IgD-negative memory B cell (primary cell): ENCODE data around the gene ADCY1. TPM values are rescaled to one million over a fixed set of nuclear protein-coding genes. Genes with fewer than 3 reads are reported as not detected.
"Not testable (repeated sequence)": the region's sequence is repeated elsewhere in the genome, so short reads cannot be mapped to it uniquely, and the experiment has no call there.

Experiments
- H3K27ac Mint-ChIP-seq, 3 donors: one replicate each; pipeline ENCODE4 v1.8.0; 2020 to 2022; ENCODE audit warnings: mild to moderate bottlenecking in 3 of 3, mixed read lengths in 3 of 3, moderate library complexity in 1 of 3
- H3K27me3 Mint-ChIP-seq: one replicate; pipeline ENCODE4 v1.8.0; 2021; ENCODE audit warnings: mixed read lengths
- H3K36me3 Mint-ChIP-seq: one replicate; pipeline ENCODE4 v1.8.0; 2020; ENCODE audit warnings: mild to moderate bottlenecking, mixed read lengths
- H3K4me1 Mint-ChIP-seq, 3 donors: one replicate each; pipeline ENCODE4 v1.8.0; 2020 to 2022; ENCODE audit warnings: mixed read lengths in 3 of 3, mild to moderate bottlenecking in 1 of 3
- H3K4me3 Mint-ChIP-seq, 4 donors: one replicate each; pipeline ENCODE4 v1.8.0; 2020 to 2022; ENCODE audit warnings: mild to moderate bottlenecking in 4 of 4, mixed read lengths in 4 of 4, moderate library complexity in 3 of 4
- H3K9me3 Mint-ChIP-seq, 3 donors: one replicate each; pipeline ENCODE4 v1.8.0; 2020 to 2021; ENCODE audit warnings: mixed read lengths in 3 of 3, mild to moderate bottlenecking in 1 of 3
- polyA plus RNA-seq: library from polyadenylated mRNA; unstranded; fragments of 300-500 nt; fragmentation: Illumina TruSeq; gene quantifications from one replicate; pipeline ENCODE4 v1.2.3, GENCODE V29; 2021

The ADCY1 gene
- polyA plus RNA-seq, 1 donor from 2014 or later, result 0.18 TPM

DNA sequence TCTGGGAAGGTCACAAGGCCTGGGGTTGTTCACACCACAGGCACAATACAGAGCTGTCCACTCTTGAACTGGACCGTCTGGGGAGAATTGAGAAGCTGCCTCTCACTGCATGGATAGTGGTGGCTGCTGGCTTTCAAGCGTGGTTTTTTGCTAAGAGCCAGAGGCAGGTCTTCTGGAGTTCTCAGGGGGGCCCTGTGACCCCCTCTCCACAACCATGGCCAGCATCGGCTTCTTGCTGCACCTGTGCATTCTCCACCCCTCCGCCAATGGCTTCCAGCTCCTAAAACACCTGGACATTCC, 140.3 kb downstream of the ADCY1 start:
- no peaks in the 10 kb centered on the region for H3K4me1 Mint-ChIP-seq
- H3K36me3 Mint-ChIP-seq, result no peaks in the 10 kb centered on the region
- no peaks in the 10 kb centered on the region for H3K27me3 Mint-ChIP-seq
- no peak overlapping the region for H3K27ac Mint-ChIP-seq
- no peak overlapping the region for H3K4me3 Mint-ChIP-seq
- H3K9me3 Mint-ChIP-seq, result no peaks in the 10 kb centered on the region

DNA sequence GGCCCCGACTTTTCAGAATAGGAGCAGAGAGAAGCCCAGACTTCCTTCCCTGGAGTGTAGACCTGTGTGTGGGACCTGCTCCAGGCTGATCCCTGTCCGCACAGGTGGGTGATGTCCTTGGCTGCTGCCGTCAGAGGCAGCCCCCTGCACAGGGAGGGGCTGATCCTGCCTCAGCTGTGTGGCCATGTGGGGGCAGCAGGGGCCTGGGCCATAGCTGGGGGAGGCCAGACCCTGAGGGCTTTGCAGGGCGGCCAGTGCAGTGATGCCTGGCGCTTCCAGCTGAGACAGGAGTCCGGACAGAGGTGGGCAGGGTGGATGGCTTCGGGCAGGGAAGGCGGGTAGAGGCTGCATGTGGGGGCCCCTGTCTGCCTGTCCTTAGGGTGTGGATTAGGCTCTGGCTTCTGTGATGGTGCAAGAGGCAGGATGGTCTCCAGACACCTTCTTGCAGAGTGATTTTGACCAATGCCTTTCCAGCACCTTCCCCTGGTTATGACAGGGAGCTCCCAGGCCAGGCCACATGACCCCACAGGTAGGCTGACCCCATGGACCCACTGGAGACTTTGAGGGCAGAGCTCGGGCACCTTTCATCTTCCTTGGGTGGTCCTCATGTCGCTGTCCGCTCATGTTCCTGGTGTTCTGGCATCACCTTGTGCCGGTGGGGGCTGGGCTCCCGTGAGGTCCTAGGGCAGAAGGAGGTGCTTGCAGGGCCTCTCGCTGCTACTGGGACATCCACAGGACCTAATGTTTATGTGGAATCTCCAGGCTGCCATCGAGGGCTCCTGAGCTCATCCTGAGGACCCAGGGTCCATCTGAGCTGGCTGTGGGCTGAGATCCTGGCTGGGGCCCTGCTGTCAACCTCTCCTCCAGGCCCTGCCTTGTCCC, 141.5 kb downstream of the ADCY1 start:
- H3K36me3 Mint-ChIP-seq, result no peaks in the 10 kb centered on the region
- peaks cover 0 to 4% (median 4%) of the 10 kb centered on the region in 3 donors for H3K4me1 Mint-ChIP-seq
- H3K27me3 Mint-ChIP-seq, result no peaks in the 10 kb centered on the region
- H3K27ac Mint-ChIP-seq, result no peak overlapping the region
- no peak overlapping the region for H3K4me3 Mint-ChIP-seq
- H3K9me3 Mint-ChIP-seq, result no peaks in the 10 kb centered on the region

DNA sequence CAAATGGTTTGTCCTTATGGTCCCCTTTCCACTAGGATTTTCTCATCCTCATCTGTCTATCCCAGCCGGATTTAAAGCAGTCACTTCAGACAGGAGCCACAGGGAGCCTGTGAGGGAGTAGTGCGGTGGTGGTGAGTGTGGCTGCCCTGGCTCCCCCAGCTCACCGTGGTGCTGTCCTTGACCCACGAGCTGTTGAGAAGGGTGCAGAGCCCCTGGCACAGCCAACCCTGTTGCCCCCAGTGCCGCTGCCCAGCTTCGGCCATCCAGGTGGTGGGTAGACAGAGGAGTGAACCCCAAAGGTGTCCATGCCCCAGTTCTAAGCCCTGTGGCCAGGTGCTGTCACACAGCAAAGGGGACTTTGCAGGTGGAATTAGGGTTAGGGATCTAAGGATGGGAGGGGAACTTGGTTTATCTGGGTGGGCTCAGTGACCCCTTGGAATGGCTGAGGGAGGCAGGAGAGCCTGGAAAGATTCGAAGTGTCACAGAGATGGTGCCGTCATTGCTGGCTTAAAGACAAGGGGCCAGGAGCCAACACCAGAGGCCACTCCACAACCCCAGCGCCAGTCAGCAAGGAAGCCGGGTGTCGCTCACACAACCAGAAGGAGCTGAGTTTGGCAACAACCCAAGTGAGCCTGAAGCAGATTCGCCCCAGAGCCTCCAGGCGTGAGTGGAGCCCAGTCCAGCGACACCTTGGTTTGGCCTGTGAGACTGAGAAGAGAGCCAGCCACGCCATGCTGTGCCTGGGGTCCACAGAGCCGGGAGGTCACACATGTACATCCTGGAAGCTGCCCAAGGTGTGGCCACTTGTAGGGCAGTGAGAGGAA, 142.4 kb downstream of the ADCY1 start:
- Mint-ChIP-seq H3K4me3 (no peak overlapping the region), H3K27me3 (no peaks in the 10 kb centered on the region), H3K4me1 (peaks cover 0 to 4% (median 4%) of the 10 kb centered on the region in 3 donors)

DNA sequence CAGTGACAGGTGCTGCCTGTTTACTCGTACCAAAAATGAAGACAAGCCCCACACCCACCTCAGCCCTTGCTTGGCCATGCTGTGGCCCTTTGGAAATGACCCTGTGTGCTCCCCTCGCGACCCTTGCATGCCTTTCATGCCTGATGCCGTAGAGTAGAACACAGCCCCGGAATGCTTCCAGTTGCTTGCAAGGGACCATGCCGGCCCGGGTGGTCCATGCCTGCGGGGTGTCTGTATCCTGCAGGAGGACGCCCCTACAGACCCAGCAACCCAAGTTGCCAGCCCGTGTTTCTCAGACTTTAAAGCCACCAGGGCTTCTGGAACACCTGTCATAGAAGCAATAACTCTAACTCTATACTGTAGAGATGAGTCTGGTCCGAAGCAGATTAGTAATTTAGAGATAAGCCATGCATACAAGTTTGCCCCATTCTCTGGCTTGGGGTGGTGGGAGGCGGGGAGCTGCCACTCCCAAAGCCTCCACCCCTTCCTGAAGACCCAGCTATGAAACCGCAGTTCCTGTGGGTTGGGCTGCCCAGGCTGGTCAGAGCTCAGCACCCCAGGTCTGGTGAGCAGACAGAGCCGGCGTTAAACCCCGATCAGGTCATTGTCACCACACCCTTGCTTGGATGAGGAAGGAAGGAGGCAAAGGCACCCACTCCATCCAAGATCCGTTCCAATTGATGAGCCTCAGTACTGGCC, 143.5 kb downstream of the ADCY1 start:
- Mint-ChIP-seq H3K36me3 (no peaks in the 10 kb centered on the region), H3K9me3 (no peaks in the 10 kb centered on the region), H3K4me3 (no peak overlapping the region), H3K4me1 (peaks cover 0 to 4% (median 4%) of the 10 kb centered on the region in 3 donors), H3K27ac (no peak overlapping the region), H3K27me3 (no peaks in the 10 kb centered on the region)

More for the DNA sequence above, 142.4 kb downstream of the ADCY1 start:
- Mint-ChIP-seq H3K9me3 (no peaks in the 10 kb centered on the region), H3K27ac (no peak overlapping the region), H3K36me3 (no peaks in the 10 kb centered on the region)

DNA sequence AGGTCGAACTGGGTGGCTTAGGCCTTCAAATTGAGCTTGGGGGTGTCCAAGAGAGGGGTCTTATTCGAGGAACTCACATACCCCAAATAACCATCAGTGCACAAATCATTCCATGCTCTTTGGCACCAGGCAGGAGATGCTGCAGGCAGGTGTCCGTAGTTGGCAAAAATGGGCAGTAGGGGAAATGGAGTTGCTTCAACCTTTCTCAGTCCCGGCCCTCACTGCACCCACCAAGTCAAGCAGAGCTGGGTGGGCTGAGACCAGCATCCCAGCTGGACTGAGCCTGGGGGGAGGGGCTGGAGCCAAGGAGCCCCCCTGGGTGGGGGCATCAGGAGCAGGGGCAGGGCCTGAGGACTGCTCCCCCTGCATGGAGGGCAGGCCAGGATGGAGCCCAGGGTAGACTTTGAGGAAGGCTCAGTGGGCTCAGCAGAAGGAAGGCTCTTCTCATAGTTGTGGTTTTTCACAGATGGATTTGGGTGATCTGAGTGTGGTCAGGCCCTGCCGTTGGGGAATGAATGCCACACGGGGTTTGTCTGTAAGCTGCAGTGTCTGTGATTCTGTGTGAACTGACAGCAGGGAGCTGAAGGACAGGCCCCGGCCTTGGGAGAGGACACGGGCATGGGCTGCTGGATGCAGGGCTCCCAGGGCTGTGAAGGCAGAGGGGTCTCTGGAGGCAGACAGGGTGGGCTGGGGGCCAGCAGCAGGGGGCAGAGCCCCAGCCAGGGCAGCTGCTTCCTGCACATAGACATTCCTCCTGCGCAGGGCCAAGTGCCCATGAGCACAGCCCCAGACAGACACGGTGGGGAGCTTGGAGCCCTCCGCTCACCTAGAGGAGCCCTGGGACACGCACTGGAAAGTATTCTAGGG, 144.5 kb downstream of the ADCY1 start:
- H3K9me3 Mint-ChIP-seq, result no peaks in the 10 kb centered on the region
- no peak overlapping the region for H3K27ac Mint-ChIP-seq
- peak overlapping the region in 1 of 4 donors; percentile 68 for H3K4me3 Mint-ChIP-seq
- peaks cover 2% of the 10 kb centered on the region for H3K36me3 Mint-ChIP-seq
- H3K27me3 Mint-ChIP-seq, result no peaks in the 10 kb centered on the region
- peaks cover 0 to 4% (median 4%) of the 10 kb centered on the region in 3 donors for H3K4me1 Mint-ChIP-seq

DNA sequence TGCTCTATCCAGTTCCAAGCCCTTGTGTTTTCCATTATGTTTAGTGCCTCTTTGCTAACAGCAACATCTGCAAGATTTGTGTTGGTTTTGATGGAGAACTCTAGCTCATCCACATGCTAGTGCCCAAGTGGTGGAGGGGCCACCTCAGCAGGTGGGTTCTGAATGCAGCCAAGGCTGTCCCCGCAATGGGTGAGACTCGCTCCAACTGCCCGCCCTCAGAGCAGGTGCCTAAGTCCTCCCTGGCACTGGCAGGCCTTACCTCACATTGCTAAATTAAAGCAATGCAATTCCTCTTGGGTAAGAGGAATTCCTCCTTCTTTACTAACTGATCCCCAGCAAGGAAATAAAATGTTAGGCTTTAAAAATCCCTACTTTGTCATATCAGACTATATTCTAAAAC, 146.8 kb downstream of the ADCY1 start:
- Mint-ChIP-seq H3K9me3 (no peaks in the 10 kb centered on the region), H3K27ac (no peak overlapping the region), H3K4me3 (no peak overlapping the region), H3K4me1 (peaks cover 0 to 4% (median 4%) of the 10 kb centered on the region in 3 donors), H3K27me3 (no peaks in the 10 kb centered on the region), H3K36me3 (peaks cover 15% of the 10 kb centered on the region)

DNA sequence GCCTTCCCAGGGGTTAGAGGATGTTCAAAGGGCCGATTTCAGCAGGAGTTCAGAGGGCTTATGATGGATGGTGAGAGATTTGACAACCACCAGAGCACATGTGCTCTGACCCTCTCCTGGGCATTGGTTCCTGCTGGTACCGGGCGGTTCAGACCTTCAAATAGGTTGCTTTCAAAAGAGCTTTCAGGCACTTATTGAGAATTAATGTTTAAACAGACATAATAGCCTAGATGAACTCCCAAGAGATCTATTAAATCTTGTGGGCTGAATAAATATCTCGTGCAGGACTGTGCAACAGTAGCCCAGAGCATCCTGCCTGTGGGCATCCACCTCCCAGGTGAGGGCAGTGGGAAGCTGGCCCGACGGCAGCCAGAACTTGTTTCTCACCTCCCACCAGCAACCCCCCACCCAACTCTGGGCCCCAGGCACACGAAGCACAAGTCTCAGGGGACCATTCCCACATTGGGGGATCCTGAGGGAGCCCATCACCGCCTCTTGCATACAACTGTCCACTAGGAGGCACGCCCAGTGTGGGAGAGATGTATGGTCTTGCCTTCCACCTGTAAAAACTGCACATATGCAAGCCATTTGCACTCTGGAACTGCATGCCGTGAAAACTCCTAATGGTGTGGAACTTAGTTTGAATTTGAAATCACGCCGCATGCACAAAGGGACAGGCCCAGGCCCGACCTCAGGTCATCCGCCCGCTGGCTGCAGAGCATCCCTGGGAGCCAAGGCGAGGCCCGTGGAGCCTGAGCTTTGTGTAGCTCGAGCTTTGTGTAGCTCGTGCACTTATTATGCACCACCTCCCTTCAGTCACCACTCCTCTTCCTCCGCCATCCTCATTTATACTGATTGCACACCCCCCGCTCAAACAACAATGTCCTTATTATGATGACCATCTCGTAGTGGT, 147.8 kb downstream of the ADCY1 start:
- Mint-ChIP-seq H3K27me3 (no peaks in the 10 kb centered on the region), H3K4me3 (no peak overlapping the region), H3K27ac (peak overlapping the region in 1 of 3 donors; percentile 29), H3K36me3 (peaks cover 20% of the 10 kb centered on the region), H3K4me1 (peaks cover 0 to 4% (median 4%) of the 10 kb centered on the region in 3 donors), H3K9me3 (no peaks in the 10 kb centered on the region)

DNA sequence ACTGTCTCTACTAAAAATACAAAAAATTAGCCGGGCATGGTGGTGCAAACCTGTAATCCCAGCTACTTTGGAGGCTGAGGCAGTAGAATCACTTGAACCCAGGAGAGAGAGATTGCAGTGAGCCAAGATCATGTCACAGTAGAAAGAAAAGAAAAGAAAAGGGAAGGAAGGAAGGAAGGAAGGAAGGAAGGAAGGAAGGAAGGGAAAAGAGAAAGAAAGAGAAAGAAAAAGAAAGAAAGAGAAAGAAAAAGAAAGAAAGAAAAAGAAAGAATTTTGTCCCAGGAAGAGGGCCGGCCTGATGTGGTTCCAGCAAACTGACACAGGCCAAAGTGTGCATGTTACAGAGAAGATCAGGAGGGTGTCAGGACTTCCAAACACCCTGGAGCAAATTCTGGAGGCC, 151.1 kb downstream of the ADCY1 start:
- H3K27ac Mint-ChIP-seq, result peak overlapping the region in 1 of 3 donors; percentile 23
- H3K4me1 Mint-ChIP-seq, H3K4me3 Mint-ChIP-seq, H3K27me3 Mint-ChIP-seq, H3K9me3 Mint-ChIP-seq: not testable (repeated sequence)
- peaks cover 29% of the 10 kb centered on the region for H3K36me3 Mint-ChIP-seq

DNA sequence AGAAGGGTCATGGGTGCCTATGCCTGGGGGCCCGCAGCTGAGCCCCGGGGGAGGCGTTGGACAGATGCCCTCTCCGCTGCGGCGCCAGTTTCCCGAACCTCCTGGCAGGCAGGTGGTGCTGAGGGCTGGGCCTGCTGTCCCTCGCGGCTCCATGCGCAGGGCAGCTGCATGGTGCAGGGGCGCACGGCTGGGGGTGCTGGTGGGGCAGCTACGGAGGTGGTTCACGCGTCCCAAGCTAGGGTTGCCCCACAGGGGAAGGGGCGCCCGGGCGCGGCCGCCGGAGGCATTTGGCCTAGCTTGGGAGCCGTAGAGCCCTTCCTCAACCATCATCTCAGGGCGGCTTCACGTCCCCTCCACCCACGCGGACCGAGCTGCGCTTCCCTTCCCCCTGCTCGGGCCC, 152.7 kb downstream of the ADCY1 start:
- no peak overlapping the region for H3K4me3 Mint-ChIP-seq
- H3K36me3 Mint-ChIP-seq, result peaks cover 29% of the 10 kb centered on the region
- no peaks in the 10 kb centered on the region for H3K27me3 Mint-ChIP-seq
- peaks cover 0 to 4% (median 0%) of the 10 kb centered on the region in 3 donors for H3K9me3 Mint-ChIP-seq
- no peaks in the 10 kb centered on the region for H3K4me1 Mint-ChIP-seq
- H3K27ac Mint-ChIP-seq, result no peak overlapping the region

DNA sequence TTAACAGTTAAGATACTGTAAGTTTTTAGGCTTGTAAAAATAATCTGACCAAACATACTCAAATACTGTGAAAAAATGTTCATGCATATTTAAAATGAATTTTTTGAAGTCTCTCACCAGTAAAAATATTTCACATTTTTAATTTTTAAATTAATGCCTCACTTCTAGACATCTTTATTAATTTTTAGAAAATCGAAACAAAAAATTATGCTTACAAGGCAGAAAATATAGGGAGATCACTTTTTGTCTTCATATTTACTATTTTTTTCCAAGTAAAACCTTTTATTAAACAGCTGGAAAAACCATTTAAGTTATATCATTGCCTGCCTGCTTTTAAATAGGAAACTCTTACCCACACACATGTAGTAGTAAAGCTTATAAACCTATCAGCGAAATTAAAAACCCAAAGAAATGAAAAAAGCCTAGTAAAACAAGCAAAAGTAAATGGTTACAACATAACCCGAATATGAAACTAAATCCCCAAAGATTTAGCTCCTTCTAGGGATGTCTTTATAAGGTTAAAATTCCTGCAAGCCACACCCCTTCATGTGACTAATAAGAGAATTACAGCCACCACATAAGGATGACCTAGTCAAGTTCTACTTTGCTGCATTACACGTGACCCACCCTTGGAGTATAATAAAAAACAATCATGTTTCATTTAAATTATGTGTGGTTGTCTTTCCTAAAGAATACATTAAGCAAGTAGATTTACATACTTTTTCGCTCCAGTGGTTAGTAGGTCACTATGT, 157.7 kb downstream of the ADCY1 start:
- not testable (repeated sequence) for H3K9me3 Mint-ChIP-seq, H3K27me3 Mint-ChIP-seq, H3K4me1 Mint-ChIP-seq, H3K4me3 Mint-ChIP-seq, H3K27ac Mint-ChIP-seq
- peaks cover 15% of the 10 kb centered on the region for H3K36me3 Mint-ChIP-seq

DNA sequence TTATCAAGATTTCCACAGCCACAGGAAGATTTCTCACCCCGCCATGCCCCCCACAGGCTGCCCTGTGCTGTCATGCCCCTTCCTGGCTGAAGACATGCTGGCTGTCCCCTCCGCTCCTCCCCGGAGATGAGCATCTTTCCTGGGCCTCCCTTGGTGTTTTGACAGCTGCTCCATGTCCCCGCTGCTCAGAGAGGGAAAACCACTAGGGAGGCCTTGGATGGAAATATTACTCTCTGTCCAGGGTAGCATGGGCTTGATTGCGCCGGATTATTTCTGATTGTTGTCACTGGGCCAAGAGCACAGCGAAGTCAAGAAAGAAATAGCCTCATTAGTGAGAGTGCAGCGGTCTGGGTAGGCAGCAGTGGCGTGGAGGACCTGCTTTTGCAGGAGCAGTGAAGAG, 164.8 kb downstream of the ADCY1 start:
- not testable (repeated sequence) for H3K4me1 Mint-ChIP-seq, H3K27ac Mint-ChIP-seq, H3K9me3 Mint-ChIP-seq, H3K27me3 Mint-ChIP-seq
- H3K4me3 Mint-ChIP-seq, result peak overlapping the region in 1 of 4 donors; percentile 37
- peaks cover 23% of the 10 kb centered on the region for H3K36me3 Mint-ChIP-seq

DNA sequence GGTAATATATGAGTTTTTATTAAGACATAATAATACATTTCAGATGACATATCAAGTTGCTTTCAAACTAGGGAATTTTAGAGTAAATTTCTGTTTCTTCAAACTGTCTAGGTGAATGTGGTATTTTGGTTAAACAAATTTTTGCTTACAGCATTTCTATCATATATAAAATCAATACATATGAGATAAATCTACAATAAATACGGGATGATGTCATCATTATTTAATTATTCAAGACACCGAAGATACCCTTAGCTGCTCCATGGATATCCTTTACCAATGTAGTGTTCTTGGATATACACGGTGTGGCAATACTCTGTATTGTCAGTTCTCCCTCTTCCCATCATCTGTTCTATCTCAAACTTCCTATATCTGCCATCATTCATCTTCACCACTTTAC, 166.4 kb downstream of the ADCY1 start:
- not testable (repeated sequence) for H3K27me3 Mint-ChIP-seq, H3K9me3 Mint-ChIP-seq, H3K27ac Mint-ChIP-seq, H3K4me3 Mint-ChIP-seq, H3K4me1 Mint-ChIP-seq
- peaks cover 23% of the 10 kb centered on the region for H3K36me3 Mint-ChIP-seq

DNA sequence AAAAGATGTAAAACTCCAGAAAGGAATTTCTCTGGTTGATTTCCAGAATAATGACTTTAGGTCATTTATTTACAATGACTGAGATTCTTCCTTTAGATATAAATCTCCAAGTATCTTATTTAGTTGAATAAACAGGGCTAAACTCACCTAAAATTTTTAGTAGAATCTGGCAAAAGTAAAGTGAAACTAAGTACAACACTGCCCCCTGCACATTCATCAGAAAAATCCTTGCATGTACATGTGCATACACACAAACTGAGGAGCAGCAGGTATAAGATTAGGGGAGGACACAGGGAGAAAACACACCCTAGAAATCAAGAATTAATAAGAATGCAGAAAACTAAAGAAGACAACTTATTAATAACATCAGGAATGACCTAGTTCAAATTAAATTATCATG, 174.8 kb downstream of the ADCY1 start:
- not testable (repeated sequence) for H3K27ac Mint-ChIP-seq, H3K27me3 Mint-ChIP-seq, H3K4me3 Mint-ChIP-seq, H3K36me3 Mint-ChIP-seq, H3K9me3 Mint-ChIP-seq, H3K4me1 Mint-ChIP-seq
